Measurements from ENCODE around the gene FOXK1.

The FOXK1 gene

DNA sequence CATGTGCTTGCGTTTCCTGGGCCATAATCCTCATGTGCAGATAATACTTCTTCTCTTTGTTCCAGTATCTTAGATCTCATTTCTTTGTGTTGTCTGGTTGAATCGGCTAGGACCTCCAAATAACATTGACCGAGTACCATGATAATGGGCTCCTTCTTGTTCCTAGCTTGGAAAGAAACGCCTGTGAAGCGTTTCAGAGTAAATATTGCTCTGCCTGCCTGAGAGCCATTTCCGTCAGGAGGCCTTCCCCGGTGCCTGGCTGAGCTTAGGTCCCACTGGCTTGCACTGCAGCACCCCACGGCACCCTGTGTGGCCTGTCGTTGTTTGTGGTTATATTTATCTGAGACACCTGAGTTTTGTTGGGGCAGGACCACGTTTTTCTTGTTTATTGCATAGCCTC lies 17.7 kb downstream of the FOXK1 start:
- DNase-seq (ENCODE audit: low read depth in 2 of 2), result no peak

DNA sequence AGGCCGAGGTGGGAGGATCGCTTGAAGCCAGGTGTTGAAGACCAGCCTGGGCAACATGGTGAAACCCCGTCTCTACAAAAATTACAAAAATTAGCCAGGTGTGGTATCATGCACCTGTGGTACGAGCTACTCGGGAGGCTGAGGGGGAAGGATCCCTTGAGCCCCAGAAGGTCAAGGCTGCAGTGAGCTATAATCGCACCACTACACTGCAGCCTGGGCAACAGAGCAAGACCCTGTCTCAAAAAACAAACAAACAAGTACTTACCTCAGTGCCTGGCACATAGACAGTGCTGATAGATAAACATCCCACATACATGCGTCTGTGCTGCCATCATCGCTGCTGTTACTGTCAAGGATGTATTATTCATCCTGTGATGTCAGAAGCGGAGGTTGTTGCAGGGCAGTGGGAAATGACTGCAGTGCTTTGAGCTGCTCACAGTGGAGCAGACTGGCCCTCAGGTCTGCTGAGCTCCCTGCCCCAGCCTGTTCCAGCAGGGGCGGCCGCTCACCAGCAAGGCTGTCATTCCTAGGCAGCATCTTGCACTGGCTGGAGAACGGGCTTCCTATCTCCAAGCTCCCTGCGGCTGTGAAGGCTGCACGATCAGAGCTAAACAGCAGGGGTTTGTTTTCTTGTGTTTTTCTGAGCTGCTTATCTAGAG lies 18.6 kb downstream of the FOXK1 start:
- DNase-seq (ENCODE audit: low read depth in 2 of 2), result no peak

DNA sequence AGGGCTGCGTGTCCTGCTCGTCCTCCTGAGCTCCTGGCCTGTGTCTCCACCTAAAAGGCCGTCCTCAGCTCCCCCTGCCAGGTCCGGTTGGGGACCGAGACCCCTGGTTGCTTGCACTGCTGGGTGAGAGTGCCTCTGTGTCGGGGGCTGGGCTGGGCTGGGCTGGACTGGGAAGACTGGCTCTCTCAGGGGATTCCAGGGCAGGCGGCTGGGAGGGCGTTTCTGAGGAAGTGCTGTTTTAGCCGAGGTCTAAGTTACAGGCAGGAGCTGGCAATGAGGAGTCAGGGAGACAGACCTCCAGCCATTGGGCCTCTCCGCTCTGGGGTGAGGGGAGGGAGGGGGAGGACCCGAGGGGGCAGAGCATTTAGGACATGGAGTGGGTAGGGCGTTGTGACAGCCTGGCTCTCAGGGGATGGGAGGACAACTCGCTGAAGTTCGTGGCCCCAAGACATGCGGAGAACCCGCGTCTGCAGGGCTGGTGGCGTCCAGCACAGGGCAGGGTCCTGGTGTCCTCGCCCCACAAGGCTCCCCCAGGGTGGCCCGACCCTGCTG lies 20.9 kb downstream of the FOXK1 start:
- no peak for DNase-seq (ENCODE audit: low read depth in 2 of 2)

DNA sequence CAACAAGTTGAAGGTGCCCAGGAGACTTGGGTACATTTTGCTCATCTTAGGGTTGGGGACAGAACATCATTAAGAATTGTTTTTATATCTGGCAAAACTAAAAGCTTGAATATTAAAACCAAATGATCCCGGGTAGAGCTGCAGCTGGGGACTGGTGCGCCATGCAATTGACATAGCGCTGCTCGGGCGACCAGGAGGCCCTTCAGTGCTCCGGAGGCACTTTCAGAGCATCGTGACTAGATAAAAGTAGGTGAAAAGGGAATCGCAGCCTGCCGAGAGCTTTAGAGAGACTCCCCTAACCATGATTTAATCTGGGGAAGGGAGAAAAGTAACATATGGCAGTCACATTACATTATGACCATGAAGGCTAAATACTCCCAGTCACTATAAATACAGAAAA lies 21.4 kb downstream of the FOXK1 start:
- DNase-seq (ENCODE audit: low read depth in 2 of 2), result no peak

DNA sequence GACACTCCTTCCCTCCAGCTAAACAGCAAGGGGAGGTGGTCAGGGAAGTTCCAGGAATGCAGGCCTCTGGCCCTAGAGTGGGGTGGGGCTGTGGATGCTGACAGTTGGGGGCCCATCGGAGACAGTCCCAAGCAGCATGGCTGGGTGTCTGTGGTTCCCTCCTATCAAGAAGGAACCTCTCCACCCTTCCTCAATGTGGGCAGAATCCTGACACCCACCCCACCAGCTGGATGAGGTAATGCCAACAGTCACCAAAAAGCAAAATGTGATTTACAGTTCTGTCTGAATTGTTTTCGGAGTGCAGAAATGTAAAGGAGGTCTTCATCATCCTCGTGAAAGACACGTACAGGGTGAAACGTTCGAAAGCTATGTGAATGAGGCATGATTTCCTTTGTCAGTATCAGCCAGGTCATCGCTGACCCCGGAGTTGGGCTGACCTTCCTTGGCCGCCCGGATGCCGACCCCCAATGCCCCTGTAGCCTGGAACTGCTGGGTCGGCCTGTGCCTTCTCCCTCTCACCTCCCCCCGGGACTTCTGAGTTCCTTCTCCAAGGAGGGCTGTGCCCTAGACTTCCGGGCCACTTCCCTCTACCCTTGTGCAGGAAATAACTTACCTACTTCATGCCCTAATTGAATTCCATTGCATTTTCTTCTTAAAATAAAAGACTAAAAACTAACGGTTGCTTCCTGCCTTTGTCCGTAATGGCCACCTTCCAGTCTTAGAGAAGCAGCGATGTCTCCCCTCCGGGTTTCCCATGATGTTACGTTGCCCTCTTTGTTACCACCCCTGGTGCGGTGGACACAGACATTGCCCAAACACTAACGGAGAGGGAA lies 24.5 kb downstream of the FOXK1 start:
- no peak for DNase-seq (ENCODE audit: low read depth in 2 of 2)

DNA sequence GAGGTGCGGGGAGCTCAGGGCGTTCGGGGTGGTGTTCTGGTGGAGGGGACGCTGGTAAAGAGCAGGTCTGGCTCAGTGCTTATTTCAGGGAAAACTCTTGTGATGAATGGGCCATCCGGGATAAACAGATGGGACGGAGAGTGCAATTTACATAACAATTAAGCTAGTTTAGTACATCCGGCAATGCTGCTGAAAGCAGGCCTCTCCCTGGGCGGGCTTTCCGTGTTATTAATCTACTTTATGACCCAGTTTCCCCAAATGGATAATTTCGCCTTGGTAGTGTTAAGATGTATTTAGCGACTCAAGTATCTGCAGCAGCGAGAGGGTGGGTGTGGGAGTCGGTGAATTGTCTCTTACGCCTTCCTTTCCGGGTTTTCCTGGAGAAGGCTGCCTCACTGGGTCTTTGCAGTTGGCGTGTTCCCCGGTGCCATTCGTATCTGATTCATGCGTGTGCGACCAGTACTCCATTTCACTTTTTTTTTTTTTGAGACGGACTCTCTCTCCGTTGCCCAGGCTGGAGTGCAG lies 25.2 kb downstream of the FOXK1 start:
- no peak for DNase-seq (ENCODE audit: low read depth in 2 of 2)

DNA sequence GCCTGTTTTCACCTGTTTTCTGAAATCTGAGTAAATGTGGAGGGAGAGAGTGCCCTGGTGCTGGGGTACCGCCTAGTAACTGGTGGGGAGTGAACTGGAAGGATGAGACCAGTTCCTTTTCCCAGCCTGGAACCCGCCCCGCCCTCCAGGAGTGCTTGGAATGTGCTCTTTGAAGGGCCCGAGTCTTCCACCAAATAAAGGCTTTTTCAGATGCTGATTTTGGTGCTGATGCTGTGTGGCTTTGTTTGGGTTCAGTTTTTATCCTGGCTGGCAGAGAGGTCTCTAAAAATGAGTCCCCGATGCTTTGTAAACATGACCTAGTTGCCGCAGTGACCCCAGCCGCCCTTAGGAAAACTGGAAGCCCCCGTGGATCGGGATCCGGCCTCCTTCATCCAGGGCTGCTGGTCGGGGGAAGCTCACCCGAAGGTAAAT lies 25.9 kb downstream of the FOXK1 start:
- no peak for DNase-seq (ENCODE audit: low read depth in 2 of 2)

DNA sequence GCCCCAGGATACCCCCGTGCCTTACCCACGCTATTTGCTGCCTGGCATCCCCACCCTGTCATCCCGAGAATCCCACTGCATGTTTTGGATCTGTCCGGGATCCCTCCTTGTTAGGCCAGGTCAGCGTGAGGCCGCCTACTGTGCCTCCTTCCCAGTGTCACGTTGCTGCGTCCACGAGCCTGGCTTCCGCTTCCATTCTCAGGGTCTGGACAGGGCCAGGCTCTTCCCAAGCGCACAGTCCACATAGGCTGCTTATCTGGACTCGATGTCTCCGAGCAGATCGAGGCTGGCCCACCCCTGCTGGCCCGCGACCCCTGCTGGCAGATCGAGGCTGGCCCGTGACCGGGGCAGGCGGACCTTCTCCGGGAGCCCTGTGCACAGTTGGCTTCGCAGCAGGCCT lies 27.1 kb downstream of the FOXK1 start:
- DNase-seq (ENCODE audit: low read depth in 2 of 2), result no peak

DNA sequence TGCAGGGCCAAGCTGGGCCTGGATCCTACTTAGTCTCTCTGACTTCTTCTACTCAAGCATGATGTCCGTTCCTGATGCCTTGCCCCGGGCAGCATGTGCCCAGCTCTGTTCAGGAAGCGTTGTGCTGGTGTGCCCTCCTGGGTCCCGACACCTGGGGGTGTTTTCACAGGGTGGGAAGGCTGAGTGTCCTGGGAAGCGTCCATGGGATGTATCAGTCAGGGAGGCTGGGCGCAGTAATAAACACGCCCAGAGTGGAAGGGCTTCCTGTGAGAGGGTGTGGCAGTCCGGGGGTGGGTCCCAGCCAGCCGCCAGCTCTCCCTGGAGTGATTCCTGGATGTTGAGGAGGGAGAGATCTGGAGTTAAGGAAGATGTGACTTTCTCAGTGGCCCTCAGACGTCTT lies 29.0 kb downstream of the FOXK1 start:
- DNase-seq (ENCODE audit: low read depth in 2 of 2), result no peak

DNA sequence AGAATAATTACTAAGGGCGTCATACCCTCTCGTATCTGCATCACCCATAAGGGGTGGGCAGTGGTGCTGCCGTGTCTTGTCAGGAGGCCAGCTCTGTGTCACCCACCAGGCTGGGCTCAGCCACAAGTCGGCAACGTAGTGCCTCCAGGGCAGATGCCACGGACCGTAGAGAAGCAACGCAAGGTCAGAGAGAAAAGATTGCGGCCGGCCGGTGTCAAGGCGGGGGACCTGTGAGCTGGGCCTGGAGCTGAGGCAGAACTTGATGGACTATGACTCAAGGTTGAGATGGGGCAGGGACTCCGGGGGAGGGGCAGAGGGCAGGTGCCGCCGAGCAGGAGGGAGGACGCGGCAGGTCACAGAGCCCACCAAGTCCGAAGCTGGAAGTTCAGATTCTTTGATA lies 29.5 kb downstream of the FOXK1 start:
- no peak for DNase-seq (ENCODE audit: low read depth in 2 of 2)

DNA sequence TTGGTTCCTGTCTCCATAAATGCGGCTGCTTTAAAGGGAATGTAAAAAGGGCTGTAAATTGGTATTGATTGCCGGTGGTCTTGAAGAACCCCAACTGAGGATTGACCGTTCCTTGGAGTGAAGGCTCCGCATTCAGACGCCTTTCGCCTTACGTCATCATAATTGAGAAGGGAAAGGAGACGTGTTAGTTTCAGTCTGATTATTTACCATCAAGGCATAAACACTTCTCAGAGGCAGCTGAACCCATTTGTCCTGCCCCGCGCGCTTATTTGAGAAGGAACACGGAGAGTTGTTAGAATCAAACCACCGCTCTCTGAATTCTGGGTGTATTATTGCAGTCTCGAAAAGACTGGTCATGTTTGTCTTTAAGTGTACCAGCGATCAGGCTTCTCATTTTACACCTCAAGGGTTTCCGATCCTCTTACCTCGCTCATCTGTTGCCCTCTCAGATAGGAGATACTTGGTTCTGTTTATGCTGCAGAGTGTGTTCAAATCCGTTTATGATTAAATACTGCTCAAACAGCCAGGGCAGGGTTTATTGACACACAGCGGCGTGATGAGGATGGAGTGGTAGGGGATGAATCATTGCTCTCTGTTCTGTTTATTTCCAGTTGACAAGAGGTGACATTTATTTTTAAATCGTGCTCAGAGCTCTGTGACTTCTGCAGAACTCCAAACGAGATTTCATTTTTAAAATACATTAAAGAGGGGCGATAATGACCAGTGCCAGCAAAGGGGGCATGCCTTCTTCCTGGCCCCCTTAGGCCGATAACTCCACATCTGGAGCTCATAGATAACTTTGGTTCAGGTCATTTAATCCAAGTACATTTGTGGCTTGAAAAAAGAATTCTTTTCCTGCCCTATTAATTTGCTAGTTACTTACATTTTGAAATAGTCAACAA lies 30.4 kb downstream of the FOXK1 start:
- DNase-seq (ENCODE audit: low read depth in 2 of 2), result no peak

DNA sequence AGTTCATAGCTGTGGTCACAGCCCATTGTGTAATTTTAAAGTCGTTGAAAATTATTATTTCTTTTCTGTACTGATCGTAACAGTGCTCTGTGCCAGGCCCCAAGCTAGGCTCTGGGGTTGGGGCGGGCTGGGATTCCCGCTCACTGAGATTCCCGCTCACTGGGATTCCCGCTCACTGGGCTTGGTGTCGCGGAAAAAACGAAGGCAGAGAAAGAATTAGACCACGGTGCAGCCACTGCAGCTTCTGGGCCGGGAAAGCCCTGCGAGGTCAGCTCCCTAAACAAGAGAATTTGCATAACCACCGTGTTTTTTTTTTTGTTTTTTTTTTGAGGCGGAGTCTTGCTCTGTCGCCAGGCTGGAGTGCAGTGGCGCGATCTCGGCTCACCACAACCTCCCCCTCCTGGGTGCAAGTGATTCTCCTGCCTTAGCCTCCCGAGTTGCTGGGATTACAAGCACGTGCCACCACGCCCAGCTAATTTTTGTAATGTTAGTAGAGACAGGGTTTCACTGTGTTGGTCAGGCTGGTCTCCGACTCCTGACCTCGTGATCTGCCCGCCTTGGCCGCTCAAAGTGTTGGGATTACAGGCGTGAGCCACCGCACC lies 31.2 kb downstream of the FOXK1 start:
- no peak for DNase-seq (ENCODE audit: low read depth in 2 of 2)

DNA sequence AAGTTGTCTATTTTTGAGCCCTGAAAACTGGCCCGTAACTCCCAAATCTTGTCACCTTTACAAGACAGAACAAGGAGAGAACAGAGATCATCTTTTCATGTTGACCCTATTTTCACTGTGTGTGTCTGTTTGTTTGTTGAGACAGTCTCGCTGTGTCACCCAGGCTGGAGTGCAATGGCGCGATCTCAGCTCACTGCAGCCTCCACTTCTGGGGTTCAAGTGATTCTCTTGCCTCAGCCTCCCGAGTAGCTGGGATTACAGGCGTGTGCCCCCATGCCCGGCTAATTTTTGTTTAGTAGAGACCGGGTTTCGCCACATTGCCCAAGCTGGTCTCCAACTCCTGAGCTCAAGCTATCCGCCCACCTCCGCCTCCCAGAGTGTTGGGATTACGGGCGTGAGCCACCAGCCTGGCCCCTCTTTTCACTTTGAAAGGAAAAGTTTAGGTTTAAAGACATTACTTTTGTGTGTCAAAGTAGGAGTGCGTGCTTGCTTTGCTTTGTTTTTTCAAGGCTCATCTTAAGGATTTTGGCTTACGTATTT lies 32.1 kb downstream of the FOXK1 start:
- no peak for DNase-seq (ENCODE audit: low read depth in 2 of 2)

DNA sequence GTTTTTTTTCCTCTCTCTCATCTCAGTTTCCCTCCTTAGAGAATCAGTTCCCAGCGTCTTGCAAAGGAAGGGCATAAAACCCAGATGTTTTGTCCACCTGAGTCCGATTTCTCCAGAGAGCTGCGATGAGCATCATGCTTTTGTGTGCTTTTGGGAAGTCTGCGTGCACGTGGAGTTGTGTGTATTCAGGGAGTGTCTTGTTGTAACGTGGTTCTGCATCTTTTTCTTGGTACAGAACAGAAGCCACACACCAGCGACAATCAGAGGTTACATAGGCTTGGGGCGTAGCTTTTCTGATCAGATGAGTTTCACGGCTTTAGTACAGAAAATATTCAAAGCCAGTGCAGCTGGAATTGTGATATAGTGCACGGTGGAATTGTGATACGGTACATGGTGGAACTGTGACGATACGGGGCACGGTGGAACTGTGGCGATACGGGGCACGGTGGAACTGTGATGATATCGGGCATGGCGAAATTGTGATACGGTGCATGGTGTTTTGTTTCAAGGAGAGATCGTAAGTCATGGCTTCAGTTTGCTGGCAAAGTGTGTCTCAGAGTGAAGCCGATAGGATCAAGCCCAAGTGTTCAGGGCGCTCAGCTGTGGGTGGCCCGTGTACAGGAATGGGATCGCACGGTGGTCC lies 32.8 kb downstream of the FOXK1 start:
- no peak for DNase-seq (ENCODE audit: low read depth in 2 of 2)

DNA sequence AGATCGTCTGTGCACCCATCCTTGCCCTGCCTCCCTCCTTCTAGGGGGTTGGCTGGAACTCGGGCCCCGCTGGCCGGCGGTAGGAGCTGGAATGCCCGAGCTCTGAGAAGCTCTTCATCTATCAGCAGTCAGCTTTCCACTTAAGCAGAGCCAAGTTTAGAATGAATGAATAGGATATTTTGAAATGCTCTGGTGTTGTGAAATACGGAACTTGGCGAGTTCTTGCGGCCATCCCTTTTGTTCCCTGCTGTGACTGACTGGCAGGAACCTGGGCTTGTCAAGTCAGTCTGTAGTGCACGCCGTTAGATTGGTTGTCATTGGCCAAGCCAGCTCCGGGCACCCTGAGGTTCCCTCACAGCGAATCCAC lies 33.3 kb downstream of the FOXK1 start:
- DNase-seq (ENCODE audit: low read depth in 2 of 2), result no peak

DNA sequence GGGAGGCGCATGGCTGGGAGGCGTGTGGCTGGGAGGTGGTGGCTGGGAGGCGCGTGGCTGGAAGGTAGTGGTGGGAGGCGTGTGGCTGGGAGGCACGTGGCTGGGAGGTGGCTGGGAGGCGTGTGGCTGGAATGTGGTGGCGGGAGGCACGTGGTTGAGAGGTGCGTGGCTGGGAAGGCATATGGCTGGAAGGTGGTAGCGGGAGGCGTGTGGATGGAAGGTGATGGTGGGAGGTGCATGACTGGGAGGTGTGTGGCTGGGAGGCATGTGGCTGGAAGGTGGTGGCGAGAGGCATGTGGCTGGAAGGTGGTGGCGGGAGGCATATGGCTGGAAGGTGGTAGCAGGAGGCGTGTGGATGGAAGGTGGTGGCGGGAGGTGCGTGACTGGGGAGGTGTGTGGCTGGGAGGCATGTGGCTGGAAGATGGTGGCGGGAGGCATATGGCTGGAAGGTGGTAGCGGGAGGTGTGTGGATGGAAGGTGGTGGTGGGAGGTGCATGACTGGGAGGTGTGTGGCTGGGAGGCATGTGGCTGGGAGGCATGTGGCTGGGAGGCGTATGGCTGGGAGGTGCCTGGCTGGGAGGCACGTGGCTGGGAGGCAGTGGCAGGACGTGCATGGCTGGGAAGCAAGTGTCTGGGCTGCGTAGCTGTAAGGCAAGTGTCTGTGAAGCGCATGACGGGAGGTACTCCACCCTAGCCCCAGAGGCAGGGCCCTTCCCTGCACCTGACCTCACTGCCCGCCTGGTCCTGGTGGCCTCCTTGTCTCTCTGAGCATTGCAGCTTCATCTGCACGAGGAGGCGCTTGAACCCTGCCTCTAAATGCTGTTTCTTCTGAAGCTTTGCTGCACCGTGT lies 35.1 kb downstream of the FOXK1 start:
- DNase-seq (ENCODE audit: low read depth in 2 of 2), result no peak

DNA sequence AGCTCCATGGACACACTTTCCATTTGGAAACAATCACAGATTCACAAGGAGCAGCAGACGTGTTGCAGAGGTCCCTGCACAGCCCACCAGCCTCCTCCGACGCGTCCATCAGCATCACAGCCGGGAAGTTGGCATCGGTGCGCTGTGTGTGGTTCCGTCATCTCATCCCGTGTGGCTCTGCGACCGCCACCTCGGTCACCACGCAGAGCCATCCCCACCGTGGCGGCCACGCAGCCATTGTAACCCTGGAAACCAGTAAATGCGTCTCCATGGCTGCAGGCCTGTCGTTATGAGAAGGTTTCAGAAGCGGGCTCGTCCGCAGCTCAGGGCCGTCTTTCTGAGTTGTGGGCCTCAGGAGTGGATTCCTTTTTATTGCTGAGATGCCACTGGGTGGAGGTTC lies 36.0 kb downstream of the FOXK1 start:
- no peak for DNase-seq (ENCODE audit: low read depth in 2 of 2)

DNA sequence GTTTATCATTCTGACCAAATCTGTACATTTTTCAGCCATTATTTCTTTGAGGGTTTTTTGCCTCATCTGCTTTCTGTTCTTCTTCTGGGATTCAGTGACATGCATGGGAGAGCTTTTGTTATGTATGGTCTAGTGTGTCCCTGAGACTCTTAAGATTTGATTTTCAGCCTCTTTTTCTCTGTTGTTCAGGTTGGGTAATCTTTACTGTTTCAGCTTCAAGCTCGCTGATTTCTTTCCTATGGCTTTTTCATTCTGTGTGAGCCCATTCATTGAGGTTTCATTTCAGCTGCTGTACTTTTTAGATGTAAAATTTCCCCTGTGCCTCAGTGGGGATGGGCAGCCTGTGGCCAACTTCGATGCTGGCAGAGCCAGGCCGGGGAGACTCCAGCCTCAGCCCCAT lies 38.1 kb downstream of the FOXK1 start:
- no peak for DNase-seq (ENCODE audit: low read depth in 2 of 2)

DNA sequence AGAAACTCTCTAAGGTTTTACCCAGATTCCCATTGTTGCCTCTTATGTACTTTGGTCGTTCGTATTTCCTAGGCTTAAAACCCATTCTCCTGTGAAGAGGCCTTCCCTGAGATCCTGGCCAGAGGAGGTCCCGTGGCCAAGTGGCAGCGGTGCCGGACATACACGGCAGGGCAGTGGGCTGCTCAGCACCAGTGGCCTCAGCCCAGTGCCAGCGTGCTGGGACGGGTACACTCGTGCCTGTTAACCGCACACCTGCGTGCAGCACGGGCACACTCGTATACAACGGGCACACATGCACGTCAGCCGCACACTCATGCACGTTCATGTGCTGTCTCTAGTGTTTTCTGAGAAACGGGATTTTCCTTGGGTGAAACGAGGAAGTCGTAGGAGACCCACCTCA lies 40.2 kb downstream of the FOXK1 start:
- no peak for DNase-seq (ENCODE audit: low read depth in 2 of 2)
